Prostate gland (tissue), 2 donors: ENCODE results near the gene DNAH6. TPM values are rescaled to one million over a fixed set of nuclear protein-coding genes. Genes with fewer than 3 reads are reported as not detected.

Experiments used
- DNase-seq: peaks from one replicate; pipeline ENCODE4 v3.0.0-alpha.2; 2019; ENCODE audit warnings: low spot score
- H3K27ac ChIP-seq, 2 donors: fragments of 200-600 bp; sonication (generic); 2 replicates each; pipeline ENCODE4 v1.5.1; 2017 to 2019
- H3K27me3 ChIP-seq: fragments of 200-600 bp; sonication (generic); replicated peaks from 2 replicates; pipeline ENCODE4 v1.5.1; 2019; ENCODE audit not compliant: insufficient read depth
- H3K36me3 ChIP-seq, 2 donors: fragments of 200-600 bp; sonication (generic); 1 replicate in 1 of 2; 2 replicates in 1 of 2; pipeline versions ENCODE4 v1.5.1 to v1.8.1; 2017 to 2019
- H3K4me1 ChIP-seq: fragments of 200-600 bp; sonication (generic); replicated peaks from 2 replicates; pipeline ENCODE4 v1.5.1; 2019
- H3K4me3 ChIP-seq, 2 donors: fragments of 200-600 bp; sonication (generic); 2 replicates each; pipeline ENCODE4 v1.5.1; 2017 to 2019
- H3K9me3 ChIP-seq: fragments of 200-600 bp; sonication (generic); 2 replicates; pipeline ENCODE4 v1.5.1; 2017
- CTCF ChIP-seq, 4 experiments: fragments of 200-600 bp in 2 of 4; fragments of 450-650 bp in 2 of 4; sonication (generic) in 2 of 4; IDR thresholded peaks; 1 replicate in 3 of 4; 2 replicates in 1 of 4; pipeline ENCODE4 v1.5.1; 2016 to 2019; ENCODE audit warnings: antibody characterized with exemption in 4 of 4, mild to moderate bottlenecking in 2 of 4, moderate library complexity in 2 of 4
- POLR2A ChIP-seq: fragments of 450-650 bp; IDR thresholded peaks from one replicate; pipeline ENCODE4 v1.6.1; 2016; ENCODE audit warnings: antibody characterized with exemption, mild to moderate bottlenecking
- POLR2AphosphoS5 ChIP-seq: sonication (generic); formaldehyde crosslinking; IDR thresholded peaks from one replicate; pipeline ENCODE4 v1.6.1; 2017; ENCODE audit warnings: antibody characterized with exemption
- WGBS: methylation state at CpG from one replicate; pipeline ENCODE4 v1.1.5; 2018; 5-methylcytosine and 5-hydroxymethylcytosine counted together
- intact Hi-C: fragments of 100-400 bp; cut with DNase I; formaldehyde crosslinking; loops from one replicate; pipeline ENCODE4 v1.14.2; 2022
- total RNA-seq, 2 donors: library from RNA; depleted of rRNA; stranded (reverse); fragments of >200 nt; gene quantifications; one replicate each; pipeline ENCODE4 v1.1.0, GENCODE V29; 2016

The DNAH6 gene
- total RNA-seq, 2 donors from 2014 or later: 1.1 to 4.9 TPM

DNA sequence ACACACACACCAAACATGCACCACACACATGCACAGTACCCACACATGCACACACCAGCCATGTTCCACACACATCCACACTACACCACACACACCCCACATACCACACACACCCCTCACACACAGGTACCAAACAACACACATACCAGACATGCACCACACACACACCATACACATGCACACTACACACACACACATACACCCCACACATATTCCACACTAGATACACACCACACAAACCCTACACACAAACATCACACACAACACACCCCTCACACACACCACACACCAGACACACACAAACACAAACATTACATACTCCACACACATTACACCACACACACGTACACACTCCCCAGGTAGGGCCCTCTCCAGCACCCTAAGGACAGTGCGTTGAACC lies 313.4 kb downstream of the DNAH6 start:
- no peaks in the 10 kb centered on the region for H3K36me3 ChIP-seq
- WGBS: 86% methylated on average over 2 of the region's 2 CpGs
- no peak overlapping the region for H3K4me3 ChIP-seq

DNA sequence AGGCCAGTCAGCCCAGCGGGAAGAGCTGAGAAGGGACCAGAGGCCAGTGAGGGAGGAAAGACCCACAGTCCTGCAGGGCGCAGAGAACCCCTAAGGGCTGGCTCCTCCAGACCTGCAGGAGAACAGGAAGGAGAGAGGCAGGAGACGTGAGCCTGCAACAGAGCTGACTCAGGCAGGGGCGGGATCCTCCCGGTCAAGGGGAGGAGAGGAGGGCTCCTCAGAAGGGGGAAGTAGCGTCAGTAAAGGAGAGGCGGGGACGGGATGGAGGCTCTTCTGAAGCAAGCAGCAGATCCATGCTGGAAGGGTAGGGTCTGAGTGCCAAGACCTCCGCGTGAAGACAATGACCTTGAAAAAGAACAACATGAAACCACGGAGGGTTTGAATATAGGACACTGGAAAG lies 313.8 kb downstream of the DNAH6 start:
- H3K36me3 ChIP-seq: no peaks in the 10 kb centered on the region
- TF ChIP-seq POLR2AphosphoS5 (no peak), POLR2A (no peak), CTCF (IDR thresholded peaks at IDR 0.05) (no peak)

More for the DNA sequence above, 313.4 kb downstream of the DNAH6 start:
- Histone ChIP-seq H3K4me1 (no peaks in the 10 kb centered on the region), H3K9me3 (no peaks in the 10 kb centered on the region), H3K27me3 (no peaks in the 10 kb centered on the region), H3K27ac (no peak overlapping the region)
- TF ChIP-seq POLR2AphosphoS5 (no peak), POLR2A (no peak), CTCF (IDR thresholded peaks at IDR 0.05) (no peak)
- DNase-seq: no peak
- intact Hi-C loops: no loop called here

DNA sequence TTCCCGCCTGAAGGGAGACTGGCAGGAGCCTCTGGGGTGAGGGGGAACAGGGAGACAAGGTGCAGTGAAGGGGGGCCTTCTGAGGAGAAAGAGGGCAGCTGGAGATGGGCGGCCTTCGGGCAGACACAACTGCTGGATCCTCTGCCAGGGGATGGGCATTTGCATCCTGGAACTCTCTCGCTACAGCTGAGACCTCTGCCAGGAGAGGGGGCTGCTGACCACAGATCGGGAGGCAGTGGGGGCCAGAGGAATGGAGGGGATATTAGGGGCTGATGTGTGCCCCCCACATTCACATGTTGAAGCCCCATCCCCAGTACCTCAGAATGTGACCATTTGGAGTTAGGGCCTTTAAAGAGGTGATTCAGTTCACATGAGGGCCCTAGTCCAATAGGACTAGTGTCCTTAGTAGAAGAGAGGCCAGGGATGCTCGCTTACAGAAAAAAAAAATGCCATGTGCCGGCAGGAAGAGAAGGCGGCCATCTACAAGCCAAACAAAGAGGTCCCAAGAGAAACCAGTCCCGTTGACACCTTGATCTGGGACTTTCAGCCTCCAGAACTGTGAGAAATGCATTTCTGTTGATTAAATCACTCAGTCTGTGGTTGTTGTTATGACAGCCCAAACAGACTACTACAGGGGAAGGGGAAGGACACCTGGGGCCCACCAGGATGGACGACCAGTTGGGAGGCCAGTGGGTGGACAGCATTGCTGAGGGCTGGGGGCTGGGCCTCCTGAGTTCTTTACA lies 314.6 kb downstream of the DNAH6 start:
- intact Hi-C loops: no loop called here

More for the DNA sequence above, 313.8 kb downstream of the DNAH6 start:
- Histone ChIP-seq H3K9me3 (no peaks in the 10 kb centered on the region), H3K27me3 (no peaks in the 10 kb centered on the region), H3K4me3 (no peak overlapping the region), H3K4me1 (no peaks in the 10 kb centered on the region), H3K27ac (no peak overlapping the region)
- DNase-seq: no peak
- 70% methylated on average over 11 of the region's 11 CpGs for WGBS
- intact Hi-C loops: no loop called here

DNA sequence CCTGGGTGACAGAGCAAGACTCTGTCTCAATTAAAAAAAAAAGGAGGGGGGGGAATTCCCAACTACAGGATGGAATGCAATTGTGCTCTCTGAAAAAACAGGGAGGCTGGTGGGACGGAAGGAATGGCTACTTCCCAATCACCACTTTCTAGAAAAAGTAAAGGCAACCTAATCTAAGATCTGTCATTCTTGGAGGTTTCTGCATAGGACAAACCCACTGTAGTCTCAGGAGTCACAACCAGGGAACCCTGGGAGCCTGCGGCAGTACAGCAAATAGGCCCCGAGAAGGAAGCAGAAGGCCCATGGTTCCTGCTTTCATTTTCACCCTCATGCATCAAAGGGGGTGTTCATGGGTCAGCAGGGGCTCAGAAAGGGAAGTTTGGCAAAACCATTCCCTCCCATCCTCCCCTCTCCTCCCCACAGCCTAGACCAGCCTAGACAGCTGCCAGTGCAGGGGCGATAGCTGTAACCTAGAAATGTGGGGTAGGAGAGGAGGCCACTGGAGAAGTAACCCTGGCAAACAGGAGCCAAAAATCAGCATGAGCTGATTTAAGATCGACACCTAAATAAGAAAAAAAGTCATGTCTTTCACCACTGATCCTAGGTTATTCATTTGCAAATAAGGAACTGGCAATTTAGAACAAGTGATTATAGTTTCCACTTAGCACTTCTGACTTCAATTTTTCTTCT lies 316.6 kb downstream of the DNAH6 start:
- 71% methylated on average over 5 of the region's 5 CpGs for WGBS
- no peak for DNase-seq
- H3K27ac ChIP-seq: no peak overlapping the region

More for the DNA sequence above, 314.6 kb downstream of the DNAH6 start:
- Histone ChIP-seq H3K27me3 (no peaks in the 10 kb centered on the region), H3K4me3 (no peak overlapping the region), H3K4me1 (no peaks in the 10 kb centered on the region), H3K27ac (no peak overlapping the region), H3K36me3 (no peaks in the 10 kb centered on the region), H3K9me3 (no peaks in the 10 kb centered on the region)
- TF ChIP-seq POLR2A: no peak
- TF ChIP-seq CTCF (IDR thresholded peaks at IDR 0.05): no peak
- TF ChIP-seq POLR2AphosphoS5: no peak
- 87% methylated on average over 10 of the region's 10 CpGs for WGBS
- DNase-seq: no peak

More for the DNA sequence above, 316.6 kb downstream of the DNAH6 start:
- Histone ChIP-seq H3K4me1 (no peaks in the 10 kb centered on the region), H3K27me3 (no peaks in the 10 kb centered on the region), H3K9me3 (no peaks in the 10 kb centered on the region), H3K36me3 (no peaks in the 10 kb centered on the region), H3K4me3 (no peak overlapping the region)
- intact Hi-C loops: no loop called here
- no peak for TF ChIP-seq POLR2AphosphoS5
- no peak for TF ChIP-seq POLR2A
- TF ChIP-seq CTCF (IDR thresholded peaks at IDR 0.05): no peak
